Measurements from ENCODE around the gene BEST2.

BEST2 gene

DNA sequence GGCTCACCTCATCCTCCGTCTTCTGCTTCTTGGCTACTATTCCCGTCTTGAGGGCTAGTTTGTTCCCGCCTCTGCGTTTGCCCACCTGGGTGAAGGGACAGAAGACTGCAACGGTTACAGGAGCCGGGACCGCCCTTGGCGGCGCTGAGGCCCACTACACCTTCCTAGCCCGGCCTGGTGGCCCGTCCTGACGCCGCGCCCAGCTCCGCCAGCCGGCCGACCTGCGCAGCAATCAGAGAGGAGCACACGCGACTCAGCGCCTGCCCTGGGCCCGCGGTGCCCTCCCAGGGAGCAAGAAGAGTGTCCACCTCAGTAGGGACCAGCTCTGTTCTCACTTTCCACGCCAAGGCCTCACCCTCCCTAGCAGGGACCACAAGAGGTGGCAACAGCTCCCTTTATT lies 20.3 kb upstream of the BEST2 start:
- no peak for DNase-seq

- DNase-seq: peak; percentile 69
Measured at GRCh38 chr19:12733369-12734214, 18.0 kb upstream of the BEST2 start.

DNA sequence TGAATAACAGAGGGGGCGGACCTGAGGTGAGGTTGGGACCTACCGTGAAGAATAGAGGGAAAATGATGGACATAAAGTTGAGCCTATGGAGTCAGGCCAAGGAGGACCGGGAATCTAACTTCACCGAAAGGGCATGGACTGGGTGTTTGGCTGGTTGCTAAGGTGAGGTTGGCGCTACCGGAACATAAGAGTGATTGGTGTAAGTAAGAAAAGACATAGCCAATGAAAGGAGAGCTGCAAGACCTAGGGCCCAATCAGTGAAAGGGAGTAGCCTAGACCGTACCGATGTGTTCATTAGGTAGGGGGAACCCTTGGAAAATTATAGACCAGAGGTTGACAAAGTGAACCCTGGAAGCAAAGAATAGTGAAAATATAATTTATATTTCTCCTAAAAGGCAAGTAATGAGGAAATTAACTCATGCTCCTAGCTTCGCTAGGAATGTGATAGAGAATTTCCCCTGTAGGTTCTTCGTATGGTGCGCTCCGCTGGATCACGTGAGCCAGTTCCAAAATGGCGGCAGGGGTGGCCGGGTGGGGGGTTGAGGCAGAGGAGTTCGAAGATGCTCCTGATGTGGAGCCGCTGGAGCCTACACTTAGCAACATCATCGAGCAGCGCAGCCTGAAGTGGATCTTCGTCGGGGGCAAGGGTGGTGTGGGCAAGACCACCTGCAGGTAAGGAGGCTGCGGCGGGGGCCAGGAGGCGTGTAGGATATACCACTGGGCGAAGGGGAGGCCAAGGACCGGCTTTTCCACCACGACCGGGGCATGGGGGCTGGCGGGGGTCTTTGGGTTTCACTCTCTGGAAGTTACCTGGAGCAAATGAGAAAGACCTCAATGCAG lies 14.4 kb upstream of the BEST2 start, which contains the start of gene GET3:
Gene GET3 (plus strand): TSS at position 503 of the 840 bp plus-strand sequence. CDS start 9 bp downstream, at position 512.
- peak; percentile 86 for DNase-seq

- no peak for DNase-seq
Measured at GRCh38 chr19:12737835-12738351, 13.7 kb upstream of the BEST2 start.

DNA sequence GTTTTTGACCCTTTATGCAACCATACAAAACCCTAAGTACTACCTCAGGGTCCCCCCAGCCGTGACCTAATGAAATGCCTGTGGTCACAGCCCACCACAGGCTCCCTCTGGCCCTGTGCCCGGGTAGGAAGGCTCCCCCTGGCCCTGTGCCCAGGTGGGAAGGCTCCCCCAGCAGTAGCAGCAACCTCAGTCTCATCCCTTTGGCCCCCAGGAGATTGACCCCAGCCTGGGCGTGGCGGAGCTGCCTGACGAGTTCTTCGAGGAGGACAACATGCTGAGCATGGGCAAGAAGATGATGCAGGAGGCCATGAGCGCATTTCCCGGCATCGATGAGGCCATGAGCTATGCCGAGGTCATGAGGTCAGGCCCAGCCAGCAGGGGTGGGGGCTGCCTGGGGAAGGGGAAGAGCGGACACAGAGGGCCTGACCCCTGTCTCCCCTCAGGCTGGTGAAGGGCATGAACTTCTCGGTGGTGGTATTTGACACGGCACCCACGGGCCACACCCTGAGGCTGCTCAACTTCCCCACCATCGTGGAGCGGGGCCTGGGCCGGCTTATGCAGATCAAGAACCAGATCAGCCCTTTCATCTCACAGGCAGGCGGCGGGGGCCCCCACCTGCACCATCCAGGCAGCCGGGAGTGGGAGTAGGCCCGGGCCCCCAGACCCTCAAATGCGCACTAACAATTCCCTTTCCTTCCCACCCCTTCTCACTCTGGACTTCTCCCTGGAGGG lies 6.3 kb upstream of the BEST2 start:
- no peak for DNase-seq

DNA sequence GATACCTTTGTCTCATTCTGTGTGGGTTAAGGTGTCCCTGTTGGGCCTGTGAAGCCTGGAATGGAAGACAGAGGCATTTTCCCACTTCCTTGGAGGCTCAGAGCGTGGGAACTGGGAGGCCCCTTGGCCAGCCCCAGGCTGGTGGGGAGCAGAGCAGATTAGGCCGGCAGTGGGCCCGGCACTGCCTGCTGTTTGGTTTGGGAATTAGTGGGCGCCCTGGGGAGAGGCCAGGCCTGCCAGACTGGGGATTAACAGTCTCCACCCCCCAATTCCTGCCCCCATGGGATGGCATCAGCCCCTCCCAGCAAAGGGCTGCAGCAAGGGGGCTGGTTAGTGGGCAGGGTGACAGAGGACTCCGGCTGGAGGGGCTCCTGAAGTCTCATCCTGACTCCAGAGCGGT lies 3.1 kb upstream of the BEST2 start:
- no peak for DNase-seq

- no peak for DNase-seq
Measured at GRCh38 chr19:12749938-12750521, 1.6 kb upstream of the BEST2 start.

GRCh38 chr19:12750851-12751250 lies 740 bp upstream of the BEST2 start:
- no peak for DNase-seq

DNA sequence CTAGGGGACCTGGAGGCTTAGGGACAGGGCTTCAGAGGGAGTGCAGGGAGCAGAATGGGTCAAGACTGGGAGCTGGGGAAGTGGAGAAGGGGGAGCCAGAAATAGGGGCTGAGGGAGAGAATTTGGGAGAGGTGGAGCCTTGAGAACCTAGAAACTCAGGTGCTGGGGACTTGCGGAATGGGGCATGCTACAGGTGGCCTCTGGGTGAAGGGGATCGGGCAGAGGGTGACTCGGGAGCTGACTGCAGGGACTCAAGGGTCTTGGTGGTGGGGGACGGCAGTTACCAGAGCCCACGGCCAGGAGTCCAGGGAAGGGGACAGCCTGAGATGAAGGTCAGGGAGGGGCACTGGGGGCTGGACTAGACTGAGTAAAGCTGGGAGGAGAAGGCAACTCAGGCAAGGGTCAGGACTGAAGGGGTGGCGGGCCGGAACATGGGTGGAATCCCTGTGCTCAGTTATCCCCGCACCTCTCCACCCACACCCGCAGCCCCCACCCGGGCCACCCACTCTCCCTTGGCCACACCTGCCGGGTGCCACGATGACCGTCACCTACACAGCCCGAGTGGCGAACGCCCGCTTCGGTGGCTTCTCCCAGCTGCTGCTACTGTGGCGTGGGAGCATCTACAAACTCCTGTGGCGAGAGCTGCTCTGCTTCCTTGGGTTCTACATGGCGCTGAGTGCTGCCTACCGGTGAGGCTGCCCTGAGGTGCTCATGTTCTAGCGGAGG lies 628 bp downstream of the BEST2 start:
- no peak for DNase-seq

DNA sequence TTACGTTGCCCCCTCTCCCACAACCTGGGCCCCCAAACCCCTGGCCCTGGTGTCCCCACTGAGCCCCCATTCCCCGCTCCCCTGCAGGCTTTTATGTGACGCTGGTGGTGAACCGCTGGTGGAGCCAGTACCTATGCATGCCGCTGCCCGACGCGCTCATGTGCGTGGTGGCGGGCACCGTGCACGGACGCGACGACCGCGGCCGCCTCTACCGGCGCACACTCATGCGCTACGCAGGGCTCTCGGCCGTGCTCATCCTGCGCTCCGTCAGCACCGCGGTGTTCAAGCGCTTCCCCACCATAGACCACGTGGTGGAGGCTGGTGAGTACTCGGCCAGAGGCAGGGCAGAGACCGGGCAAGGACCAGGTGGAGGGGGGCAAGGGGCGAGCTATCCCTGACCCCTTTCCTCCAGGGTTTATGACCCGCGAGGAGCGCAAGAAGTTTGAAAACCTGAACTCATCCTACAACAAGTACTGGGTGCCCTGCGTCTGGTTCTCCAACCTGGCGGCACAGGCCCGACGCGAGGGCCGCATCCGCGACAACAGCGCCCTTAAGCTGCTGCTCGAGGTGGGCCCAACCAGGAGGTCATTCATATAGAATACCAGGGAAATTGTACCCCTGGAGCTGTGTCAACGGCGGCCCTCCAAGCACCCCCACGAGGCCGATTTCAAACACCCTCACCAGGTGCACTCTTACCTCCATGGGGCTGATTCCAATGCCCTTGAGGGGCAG lies 3.0 kb downstream of the BEST2 start:
- no peak for DNase-seq

GRCh38 chr19:12756150-12756883 lies 4.7 kb downstream of the BEST2 start:
- DNase-seq: no peak

GRCh38 chr19:12757544-12758274 lies 6.1 kb downstream of the BEST2 start:
- DNase-seq: peak; percentile 82

- no peak for DNase-seq
Measured at GRCh38 chr19:12759686-12760085, 8.1 kb downstream of the BEST2 start.

DNA sequence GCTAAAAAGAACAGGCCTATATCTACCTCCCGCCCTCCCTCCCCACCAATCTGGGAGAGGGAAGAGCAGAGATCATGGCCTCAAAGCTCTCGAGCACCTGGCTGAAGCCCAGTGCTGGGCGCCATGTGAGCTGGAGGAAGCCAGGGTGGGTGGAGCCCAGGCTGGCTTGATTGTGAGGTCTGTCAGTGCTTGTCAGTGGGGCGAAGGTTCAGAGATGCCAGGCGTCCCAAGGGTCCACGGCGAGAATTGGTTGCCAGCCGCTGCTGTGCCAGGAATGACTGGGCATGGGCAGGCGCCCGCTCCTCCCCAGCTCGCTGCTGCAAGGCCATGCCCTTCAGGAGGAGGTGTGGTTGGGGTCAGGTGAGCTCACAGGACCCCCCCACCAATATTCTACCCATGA lies 11.5 kb downstream of the BEST2 start:
- no peak for DNase-seq

GRCh38 chr19:12764698-12765097 lies 13.1 kb downstream of the BEST2 start:
- DNase-seq: no peak

GRCh38 chr19:12766051-12766521 lies 14.5 kb downstream of the BEST2 start:
- DNase-seq: peak; percentile 88

GRCh38 chr19:12767150-12767549 lies 15.6 kb downstream of the BEST2 start:
- DNase-seq: no peak

DNA sequence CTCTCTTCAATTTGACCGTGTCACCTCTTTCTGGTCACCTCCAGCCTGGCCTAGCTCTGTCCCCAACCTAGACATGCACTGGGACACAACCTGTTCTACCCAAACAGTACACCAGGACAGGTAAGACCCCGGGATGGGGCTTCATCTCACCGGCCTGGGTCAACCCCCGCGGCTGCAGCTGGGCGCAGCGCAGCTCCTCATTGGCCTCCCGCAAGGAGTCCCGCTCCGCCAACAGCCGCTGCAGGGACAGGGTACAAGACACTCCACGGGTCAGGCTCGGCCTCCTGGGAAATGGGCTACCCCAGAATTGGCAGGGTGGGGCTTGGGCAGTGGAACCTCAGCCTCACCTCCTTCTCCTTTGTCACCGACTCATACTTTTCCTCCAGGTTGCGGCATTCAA lies 16.1 kb downstream of the BEST2 start:
- no peak for DNase-seq

GRCh38 chr19:12769689-12770088 lies 18.1 kb downstream of the BEST2 start:
- DNase-seq: peak; percentile 54

DNA sequence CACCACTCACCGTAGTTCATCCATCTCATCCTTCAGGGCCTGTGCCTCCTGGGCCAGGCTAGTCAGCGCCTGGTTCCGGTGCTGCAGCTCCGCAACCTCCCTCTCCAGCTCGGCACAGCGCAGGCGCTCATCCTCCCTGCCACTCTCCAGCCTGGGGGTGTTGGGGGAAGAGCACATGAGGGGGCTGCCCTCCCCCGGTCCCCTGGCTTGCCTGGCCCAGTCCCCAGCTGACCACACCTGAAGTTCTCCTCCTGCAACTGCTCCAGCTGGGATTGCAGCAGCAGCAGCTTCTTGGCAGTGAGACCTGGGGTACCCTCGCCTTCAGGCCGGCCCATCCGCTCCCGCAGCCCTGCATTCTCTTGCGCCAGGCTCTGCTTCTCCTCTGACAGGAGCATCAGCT lies 19.3 kb downstream of the BEST2 start:
- no peak for DNase-seq
